Measurements from ENCODE around the gene EID2.

The EID2 gene, protein sequence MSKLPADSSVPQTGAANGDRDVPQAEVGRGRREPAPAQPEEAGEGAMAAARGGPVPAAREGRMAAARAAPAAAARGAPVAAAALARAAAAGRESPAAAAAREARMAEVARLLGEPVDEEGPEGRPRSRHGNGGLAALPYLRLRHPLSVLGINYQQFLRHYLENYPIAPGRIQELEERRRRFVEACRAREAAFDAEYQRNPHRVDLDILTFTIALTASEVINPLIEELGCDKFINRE

DNA sequence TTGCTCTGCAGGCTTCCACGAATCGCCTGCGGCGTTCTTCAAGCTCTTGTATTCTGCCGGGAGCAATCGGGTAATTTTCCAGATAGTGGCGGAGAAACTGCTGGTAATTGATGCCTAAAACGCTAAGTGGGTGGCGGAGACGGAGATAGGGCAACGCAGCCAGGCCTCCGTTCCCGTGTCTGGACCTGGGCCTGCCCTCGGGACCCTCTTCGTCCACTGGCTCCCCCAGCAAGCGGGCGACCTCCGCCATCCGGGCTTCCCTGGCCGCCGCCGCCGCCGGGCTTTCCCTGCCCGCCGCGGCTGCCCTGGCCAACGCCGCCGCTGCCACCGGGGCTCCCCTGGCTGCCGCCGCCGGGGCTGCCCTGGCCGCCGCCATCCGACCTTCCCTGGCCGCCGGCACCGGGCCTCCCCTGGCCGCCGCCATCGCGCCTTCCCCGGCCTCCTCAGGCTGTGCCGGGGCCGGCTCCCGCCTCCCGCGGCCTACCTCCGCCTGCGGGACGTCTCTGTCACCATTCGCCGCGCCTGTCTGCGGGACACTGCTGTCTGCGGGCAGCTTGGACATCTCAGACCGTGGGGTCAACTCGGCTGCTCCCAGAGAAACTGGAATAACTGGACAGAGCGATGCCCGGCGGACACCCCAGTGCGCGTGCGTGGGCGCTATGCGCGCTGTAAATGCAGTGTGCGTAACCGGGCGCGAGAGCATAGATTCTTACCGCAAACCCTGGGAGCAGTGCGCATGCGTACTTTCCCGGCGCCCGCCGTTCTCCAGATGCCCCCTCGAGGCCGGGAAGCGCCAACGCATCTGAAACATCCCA is at the start of gene EID2:
TSS of gene EID2 (minus strand) at position 644 of the 815 bp plus-strand sequence. CDS start at position 562, 82 bp downstream.
- peak; percentile 81 to 88 (median 84) for DNase-seq

DNA sequence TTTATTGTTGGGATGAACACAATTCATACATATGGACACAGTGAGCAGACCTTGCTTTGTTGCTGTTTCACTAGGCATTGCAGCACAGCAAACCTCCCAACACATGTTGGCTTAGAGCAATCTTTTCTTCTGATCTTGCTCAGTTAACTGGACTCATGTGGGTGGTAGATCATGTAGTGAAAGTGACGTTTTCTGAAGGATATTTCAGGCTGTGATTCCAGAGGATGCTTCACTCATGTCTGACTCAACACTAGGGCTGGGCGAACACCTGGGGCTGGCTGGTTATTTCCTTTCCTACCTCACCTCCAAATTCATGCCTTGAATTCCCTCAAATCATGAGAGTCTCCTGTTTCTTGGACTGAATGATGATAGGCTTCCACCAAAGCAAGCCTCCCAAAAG is 48.1 kb upstream of the EID2 start:
- no peak for DNase-seq

DNA sequence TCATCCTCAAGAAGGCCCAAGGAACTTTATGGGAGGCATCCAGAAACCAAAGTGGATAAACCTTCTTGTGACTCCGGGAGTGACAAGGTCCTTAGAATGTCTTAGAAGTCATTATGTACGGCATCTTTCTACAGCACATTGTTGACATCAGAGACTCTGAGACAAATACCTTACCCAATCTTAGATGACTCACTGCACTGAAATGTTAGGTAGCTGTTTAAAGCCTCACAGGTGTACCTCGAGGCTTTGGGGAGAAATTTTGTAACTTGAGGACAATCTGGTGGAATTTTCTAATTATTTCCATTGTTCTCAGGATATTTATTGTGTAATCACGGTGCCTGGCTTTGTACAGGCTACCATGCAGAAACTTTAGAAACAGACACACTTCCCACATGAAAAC is 47.5 kb upstream of the EID2 start:
- no peak for DNase-seq

DNA sequence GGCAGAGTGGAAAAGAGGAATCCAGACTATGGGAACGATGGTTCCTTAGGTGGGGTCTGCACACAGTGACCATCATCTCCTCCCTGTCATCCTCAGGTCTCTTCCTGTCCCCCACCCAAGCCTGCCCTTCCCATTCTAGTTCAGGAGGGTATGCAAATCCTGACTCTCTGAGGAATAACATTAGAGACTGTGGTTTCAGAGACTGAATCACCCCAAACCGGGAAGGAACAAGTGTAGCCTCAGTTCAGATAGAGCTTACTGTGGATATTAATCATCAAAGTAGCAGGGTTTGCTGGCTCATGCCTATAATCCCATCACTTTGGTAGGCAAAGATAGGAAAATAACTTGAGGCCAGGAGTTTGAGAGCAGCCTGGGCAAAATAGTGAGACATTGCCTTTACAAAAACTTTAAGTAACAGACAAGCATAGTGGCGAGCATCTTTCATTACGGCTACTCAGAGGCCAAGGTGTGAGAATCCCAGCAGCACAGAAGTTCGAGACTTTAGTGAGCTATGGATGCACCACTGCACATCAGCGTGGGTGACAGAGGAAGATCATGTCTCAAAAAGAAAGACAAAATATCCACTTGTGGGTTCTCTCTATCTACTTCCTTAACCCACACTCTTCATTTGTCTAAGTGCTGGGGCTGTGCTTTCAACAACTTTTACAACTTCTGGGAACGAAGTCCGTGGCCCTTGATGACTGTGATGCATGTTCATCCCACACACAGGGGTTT is 43.1 kb upstream of the EID2 start:
- DNase-seq: no peak

DNA sequence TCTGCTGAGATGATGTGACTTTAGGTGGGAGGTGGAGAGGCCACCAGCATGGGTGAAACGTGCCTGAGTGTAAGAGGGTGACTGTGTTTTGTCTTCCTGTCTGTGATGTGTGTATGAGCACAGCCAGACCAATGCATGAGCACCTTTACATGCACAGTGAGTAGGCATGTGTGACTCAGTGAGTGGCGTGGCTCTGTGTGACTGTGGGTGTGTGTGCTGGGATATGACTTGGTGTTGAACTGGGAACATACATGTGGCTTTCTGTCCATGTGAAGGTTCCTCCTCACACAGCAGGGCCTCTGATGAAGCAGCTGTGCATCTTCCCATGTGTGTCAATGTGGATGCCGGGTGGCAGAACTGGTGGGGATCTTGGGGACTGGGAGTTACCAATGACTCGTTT is 42.5 kb upstream of the EID2 start:
- no peak for DNase-seq

DNA sequence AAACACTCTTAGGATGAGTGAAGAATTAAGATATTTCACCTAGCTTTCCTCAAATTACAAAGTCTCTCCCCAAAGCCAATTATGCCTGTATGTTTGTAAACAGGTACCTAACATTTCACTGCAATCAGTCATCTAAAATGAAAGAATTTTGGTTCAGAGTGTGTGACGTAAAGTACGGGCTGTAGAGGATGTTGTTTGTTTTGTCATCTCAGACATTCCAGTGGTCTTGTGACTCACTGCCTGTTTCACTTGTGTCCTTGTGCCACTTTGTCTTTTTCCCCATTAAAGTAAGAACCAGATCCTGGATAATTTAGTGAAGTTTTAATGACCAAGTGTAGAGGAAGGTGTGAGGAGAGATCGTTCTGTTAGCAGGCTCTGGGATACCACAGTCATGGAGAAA is 28.6 kb upstream of the EID2 start:
- DNase-seq: no peak

DNA sequence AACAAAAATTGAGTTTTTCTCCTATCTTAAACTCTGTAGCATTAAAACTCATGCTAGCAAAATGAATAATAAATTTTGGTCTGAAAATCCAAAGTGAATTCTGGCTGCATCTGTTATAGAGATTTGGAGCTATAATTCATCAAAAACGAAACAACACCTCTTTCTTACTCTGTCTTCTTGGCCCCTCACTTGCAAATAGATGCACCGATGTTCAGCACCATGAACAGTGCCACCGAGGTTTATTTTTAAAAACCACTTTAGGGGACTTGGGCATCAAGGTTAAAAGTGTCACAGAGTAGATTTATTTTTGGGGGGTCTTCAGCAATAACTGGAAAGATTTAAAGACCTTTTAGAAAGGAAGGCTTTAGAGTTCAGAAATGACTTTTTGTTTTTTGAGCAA is 26.1 kb upstream of the EID2 start:
- no peak for DNase-seq

DNA sequence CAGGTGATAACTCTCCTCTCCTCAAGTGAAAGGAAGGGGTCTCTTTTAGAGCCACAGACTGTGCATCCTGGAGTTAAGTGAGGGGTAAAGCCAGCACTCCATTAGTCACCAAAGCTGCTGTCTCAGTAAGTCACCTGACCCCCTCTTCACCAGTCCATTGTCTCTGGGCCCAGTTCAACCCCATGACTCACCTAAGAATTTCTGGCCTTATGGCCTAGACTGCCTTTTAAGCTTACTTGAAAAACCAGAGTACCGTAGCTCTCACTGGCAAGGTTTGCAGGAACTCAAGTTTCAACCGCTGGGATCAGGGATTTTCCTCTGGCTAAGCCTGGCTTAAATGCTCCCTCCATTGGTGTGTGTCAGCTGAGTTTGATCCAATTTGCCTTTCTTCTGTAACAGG is 23.4 kb upstream of the EID2 start:
- no peak for DNase-seq

DNA sequence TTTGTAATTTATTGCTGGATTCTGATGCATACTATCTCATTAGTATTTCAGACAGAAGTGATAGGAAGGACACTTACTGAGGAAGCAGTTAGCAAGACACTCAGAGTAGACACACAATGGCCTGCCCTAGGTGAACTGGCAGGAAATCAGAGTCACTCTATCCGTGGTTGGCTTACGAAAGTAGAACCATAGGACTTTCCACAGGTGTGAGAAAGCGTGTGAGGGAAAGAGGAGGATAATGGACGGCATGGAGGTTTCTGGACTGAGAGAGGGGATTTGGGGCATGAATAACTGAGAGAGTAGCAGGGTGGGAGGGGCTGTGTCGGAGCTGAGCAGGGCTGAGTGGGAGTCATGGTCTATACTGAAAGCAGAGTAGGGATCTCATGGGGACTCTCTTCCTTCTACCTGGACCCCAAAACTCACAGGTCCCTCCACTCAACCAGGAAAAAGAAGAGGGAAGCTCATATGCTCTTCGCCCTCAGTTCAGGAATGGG is 18.7 kb upstream of the EID2 start:
- DNase-seq: no peak

DNA sequence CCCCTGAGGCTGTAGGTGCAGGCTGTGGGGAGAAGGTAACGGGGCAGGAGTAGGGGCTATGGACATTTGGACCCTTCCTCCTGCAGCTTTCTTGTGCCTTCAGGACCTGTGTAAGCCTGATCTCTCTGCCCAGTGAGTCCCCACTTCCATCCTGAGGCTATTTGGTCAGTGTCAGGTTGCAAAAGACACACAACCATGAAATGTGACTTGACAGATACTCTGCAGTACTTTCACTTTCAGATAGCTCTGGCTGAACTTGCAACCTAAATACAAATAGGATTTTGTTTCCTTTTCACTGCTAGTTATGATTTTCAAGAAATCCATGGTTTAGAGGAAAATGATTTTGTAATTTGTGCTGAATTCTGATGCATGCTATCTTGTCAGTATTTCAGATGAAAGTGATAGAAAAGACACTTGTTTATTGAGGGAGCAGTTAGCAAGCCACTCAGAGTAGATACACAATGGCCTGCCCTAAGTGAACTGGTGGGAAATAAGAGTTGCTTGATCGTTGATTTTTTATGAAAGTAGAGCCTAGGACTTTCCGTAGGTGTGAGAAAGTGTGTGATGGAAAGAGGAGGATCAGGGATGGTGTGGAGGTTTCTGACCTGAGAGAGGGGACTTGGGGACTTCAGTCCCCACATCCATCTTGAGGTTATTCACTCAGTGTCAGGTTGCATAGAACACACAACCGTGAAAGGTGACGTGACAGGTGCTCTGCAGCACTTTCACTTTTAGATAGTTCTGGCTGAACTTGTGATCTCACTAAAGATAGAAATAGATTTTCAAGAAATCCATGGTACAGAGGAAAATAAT is 18.1 kb upstream of the EID2 start:
- no peak for DNase-seq

DNA sequence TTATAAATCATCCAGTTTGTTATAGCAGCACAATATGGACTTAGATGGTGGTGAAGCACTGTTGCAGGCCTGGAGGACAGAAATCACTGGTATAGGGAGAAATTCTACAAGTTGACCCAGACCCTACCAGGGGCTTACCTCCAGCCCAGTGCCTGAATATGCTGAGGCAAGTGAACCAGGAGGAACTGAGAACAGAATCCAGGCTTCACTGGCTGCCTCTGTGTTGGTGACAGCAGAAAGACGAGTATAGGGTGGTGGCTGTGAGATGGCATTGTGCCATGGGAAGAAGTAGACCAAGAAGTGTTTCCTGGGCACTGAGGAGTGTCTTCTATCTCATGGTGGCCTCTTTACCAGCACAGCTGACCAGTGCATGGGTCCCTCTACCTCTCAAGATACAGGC is 15.9 kb upstream of the EID2 start:
- DNase-seq: no peak

DNA sequence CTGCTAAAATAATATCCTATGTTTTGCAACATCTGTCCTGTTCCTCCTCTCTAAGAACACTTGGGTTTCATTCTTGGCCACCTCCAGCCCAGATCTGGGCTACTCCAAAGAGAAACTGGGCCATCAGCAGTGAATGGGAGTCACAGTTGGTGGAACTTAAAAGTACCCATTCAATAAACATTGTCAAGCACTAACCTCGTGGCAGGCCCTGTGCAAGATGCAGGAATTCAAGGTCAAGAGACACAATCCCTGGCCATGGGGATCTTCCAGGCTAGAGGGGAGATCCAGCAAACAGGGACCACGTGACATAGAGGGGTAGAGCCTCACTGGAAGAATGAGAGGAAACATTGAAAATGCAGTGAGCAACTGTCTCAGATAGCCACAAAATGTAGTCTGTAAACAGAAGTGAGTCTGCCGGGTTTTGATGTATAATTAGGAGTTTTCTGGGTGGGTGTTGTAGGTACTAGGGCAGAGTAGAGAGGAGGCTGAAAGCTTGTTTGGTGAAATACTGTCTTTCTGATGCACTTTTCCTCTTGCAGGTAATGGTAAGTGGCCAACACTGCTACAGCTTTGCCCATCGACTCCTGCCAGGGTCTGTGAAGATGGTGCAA is 14.8 kb upstream of the EID2 start:
- no peak for DNase-seq

DNA sequence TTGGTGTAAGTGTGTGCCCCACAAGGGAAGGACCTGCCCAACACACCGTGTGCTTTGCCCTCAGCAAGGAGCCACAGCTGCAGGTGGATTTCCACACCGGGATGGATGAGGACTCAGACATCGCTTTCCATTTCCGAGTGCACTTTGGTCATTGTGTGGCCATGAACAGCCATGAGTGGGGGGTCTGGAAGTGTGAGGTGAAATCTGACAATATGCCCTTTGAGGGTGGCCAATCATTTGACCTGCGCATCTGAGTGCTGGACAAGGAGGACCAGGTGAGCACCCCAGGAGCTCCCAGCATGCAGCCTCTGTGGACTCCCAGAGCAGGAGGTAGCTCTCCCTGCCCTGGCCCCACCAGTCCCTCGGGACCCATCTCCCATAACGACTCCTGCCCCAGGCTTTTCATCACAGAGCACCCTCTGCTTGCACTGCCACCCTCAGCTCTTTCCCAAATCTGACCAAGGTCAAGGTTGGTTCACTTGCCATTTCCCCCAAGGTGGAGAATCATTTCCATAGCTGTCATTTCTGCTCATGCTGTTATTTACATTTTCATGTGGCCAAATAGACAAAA is 13.2 kb upstream of the EID2 start:
- no peak for DNase-seq

DNA sequence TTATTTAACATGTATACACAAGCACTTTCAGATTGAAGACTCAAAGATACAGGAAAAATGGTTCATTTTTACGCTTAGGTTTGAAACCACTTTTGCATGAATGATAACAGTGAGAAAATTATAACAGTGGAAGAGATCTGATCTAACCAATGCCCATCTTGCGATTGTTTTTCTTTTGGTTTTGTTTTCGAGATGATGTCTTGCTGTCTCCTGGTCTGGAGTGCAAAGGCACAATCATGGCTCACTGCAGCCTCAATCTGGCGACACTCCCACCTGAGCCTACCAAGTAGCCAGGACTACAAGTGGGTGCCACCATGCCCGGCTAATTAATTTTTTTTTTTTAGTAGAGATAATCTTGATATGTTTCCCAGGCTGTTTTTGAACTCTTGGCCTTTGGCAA is 10.2 kb upstream of the EID2 start:
- no peak for DNase-seq

DNA sequence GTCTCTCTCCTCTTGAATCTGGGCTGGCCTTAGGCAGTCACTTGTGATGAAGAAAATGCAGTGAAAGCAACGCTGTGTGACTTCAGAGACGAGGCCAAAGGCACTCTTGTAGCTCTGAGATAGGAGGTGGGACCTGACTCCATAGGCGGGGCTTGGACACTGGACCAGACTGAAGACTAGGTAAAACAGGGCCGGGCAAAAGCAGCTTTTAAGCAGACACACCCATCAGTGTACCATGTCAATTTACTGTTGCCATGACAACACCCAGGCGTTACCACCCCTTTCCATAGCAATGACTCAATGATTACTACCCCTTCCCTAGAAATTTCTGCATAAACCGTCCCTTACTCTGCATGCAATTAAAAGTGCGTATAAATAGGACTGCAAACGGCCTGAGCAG is 6.6 kb upstream of the EID2 start:
- no peak for DNase-seq

DNA sequence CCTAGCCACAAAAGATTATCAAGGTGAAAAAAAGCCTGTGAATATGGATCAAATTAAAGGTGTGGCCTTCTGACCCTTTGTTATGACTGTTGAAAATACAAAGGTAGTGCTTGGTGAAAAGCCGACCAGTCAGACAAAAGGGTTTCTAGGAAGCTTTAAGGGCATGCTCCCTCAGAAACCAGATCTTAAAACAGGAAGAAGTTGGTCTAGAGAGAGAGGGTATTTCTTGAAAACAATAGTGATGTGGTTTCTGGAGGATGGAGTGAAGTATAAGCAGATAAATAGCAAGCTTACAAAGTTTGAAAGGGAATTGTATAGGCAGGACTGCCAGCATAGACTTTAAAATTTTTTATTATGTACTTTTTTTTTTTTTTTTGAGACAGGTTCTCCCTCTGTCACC is 5.0 kb upstream of the EID2 start:
- DNase-seq: no peak

DNA sequence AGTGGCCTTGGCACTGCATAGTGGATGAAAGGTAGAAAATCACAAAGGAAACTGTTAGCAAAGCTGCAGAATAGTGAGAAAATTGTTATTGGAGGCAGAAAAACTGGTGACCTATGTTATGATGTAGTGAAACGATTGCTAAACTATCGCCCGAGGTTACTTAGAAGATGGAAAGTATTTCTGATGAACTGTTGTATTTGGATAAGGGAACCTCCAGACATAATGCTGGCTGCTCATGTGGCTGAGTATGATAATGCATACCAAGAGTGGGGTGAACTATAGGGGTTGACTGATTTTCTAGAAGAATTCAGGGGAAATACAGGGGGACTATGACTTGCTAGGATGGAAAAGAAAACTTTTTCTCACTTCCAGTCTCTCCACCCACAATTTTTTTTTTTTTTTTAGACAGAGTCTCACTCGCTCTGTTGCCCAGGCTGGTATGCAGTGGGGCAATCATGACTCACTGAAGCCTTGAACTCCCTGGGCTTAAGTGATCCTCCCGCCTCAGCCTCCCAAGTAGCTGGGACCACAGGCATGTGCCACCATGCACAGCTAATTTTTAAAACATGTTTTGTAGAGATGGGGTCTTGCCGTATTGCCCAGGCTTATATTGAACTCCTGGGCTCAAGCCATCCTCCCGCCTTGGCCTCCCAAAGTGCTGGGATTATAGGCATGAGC is 4.4 kb upstream of the EID2 start:
- no peak for DNase-seq

DNA sequence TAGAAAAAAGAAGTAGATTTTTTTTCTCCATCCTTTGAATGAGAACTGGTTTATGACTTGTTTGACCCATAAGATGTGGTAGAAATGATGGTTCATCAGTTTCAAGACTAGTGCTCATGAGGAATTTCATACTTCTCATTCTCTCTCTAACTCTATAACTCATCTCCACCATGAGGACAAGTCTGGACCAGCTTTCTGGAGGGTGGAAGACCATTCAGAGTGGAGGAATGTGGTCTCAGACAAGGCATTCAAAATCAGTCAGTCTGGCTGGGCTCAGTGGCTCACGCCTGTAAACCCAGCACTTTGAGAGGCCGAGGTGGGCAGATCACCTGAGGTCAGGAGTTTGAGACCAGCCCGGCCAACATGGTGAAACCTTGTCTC is 3.5 kb upstream of the EID2 start:
- DNase-seq: no peak

DNA sequence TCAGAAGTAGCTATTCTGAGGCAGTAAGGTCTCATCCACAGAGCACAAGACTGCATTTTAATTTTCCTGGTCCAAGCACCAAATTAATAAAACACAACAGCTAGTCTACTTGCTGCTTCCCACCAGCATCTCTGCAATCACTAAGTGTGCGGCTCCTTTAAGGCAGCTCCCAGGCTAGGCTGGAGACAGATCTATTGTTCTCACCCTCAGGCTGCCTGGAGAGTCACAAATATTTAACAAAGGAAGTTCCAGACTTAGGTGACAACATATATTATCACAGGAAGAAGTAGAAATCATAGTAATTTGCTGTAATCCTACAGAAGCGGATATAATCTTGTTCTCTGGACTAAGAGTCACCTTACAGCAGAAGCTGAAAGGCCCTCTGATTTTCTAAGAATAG is 2.2 kb upstream of the EID2 start:
- no peak for DNase-seq

DNA sequence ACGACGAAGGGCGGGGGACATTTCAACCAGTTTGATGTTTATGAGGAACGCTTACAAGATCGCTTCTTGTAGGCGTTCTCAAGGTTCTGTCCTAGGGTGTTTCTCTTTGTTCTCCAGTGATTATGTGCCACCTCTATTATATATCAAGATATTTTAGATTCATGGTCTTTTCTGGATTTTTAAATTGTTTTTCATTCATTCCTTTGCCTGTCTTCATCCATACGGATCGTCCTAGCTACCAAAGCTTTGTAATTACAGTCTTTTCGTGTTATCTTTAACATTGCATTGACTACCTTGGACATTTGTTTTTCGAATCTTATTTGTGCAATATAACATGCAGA is 342 bp upstream of the EID2 start:
- DNase-seq: no peak

DNA sequence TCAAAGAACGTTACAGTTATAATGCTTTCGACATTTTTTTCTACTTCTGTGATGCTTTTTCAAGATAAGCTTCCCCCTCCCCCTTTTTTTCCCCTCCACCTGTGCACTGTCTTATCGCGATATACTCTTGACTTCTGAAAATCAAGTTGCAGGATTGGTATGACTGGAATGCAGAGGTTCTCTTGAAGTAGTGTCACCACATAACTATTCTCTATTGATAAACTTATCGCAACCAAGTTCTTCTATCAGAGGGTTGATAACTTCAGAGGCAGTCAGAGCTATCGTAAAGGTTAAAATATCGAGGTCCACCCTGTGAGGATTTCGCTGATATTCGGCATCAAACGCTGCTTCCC is 820 bp downstream of the EID2 start:
- DNase-seq: no peak

DNA sequence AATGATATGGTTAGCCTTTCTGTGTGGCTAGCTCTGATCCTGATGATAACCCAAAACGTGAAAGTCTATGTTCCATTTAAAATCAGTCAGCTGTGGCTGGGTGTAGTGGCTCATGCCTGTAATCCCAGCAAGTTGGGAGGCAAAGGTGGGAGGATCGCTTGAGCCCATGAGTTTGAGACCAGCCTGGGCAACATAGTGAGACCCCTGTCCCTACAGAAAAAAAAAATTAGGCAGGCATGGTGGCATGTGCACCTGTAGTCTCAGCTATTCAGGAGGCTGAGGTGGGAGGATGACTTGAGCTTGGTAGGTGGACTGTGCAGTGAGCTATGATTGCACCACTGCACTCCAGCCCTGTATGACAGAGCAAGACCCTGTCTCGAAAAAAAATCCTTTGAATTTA is 6.2 kb downstream of the EID2 start:
- DNase-seq: no peak

Data from activated CD4-positive, CD25-positive, alpha-beta regulatory T cell (primary cell).